ENCODE results near the gene MYL7. TPM values are rescaled to one million over a fixed set of nuclear protein-coding genes. Genes with fewer than 3 reads are reported as not detected.

The MYL7 gene
- polyA plus RNA-seq, 2 of the 4 experiments (the other 2 are of a cell fraction): not detected

GRCh38 chr7:44094365-44094764 lies 46.8 kb downstream of the MYL7 start:
- 57% methylated on average over 2 of the region's 2 CpGs for WGBS (ENCODE audit: missing lambda C conversion rate)
- Histone ChIP-seq H3K9me3 (no peaks in the 10 kb centered on the region), H3K4me2 (no peak overlapping the region), H3K4me3 (no peak overlapping the region), H3K4me1 (no peaks in the 10 kb centered on the region), H3K27ac (no peak overlapping the region)
- TF ChIP-seq CHD4 (IDR thresholded peaks at IDR 0.05; ENCODE audit: borderline replicate concordance): no peak
- TF ChIP-seq FOSB (CRISPR knock-in tag; IDR thresholded peaks at IDR 0.05): no peak
- no peak for TF ChIP-seq GATA3 (IDR thresholded peaks at IDR 0.05; ENCODE audit: borderline replicate concordance)
- TF ChIP-seq CBX2 (IDR thresholded peaks at IDR 0.05; ENCODE audit: borderline replicate concordance, low read depth): no peak
- DNase-seq (ENCODE audit: low read depth in 1 of 2, low spot score in 1 of 2) (no peak), ATAC-seq (no peak), FAIRE-seq (no peak)
- ChIA-PET POLR2A (no interaction called here), CTCF (interaction anchor here (1.2 kb wide), 1 partner anchor 22 kb away, joined by 3 read pairs; no protein-coding TSS in a partner anchor)

- Histone ChIP-seq H3K4me3 (no peak overlapping the region), H3K27ac (no peak overlapping the region), H3K4me1 (peaks cover under 1% of the 10 kb centered on the region; the same call in 2 of the 3 replicates), H3K9me3 (no peaks in the 10 kb centered on the region), H3K4me2 (no peak overlapping the region)
- WGBS (ENCODE audit: missing lambda C conversion rate): 67% methylated on average over 6 of the region's 6 CpGs
- CTCF ChIA-PET: interaction anchor here (0.8 to 1.7 kb wide), 4 partner anchors 21 to 37 kb away, joined by 3 to 4 read pairs (median 3); no protein-coding TSS in a partner anchor
- ATAC-seq: no peak
- POLR2A ChIA-PET: interaction anchor here (0.5 kb wide), 1 partner anchor 940 kb away, joined by 3 read pairs; no protein-coding TSS in a partner anchor
- DNase-seq (ENCODE audit: low read depth in 1 of 2, low spot score in 1 of 2): no peak
- no peak for FAIRE-seq
- no peak for TF ChIP-seq RCOR1 (IDR thresholded peaks at IDR 0.05; ENCODE audit: low read depth, low read length)
- TF ChIP-seq, protein P1, sequence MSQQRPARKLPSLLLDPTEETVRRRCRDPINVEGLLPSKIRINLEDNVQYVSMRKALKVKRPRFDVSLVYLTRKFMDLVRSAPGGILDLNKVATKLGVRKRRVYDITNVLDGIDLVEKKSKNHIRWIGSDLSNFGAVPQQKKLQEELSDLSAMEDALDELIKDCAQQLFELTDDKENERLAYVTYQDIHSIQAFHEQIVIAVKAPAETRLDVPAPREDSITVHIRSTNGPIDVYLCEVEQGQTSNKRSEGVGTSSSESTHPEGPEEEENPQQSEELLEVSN (IDR thresholded peaks at IDR 0.05; ENCODE audit: borderline replicate concordance, low read depth): no peak
- no peak for TF ChIP-seq MAX (IDR thresholded peaks at IDR 0.05)
- no peak for TF ChIP-seq ZSCAN20 (CRISPR knock-in tag; IDR thresholded peaks at IDR 0.05)
- TF ChIP-seq USF2 (IDR thresholded peaks at IDR 0.05): no peak; the same call in 1 of the 2 replicates
- TF ChIP-seq JUNB (IDR thresholded peaks at IDR 0.05): no peak
- no peak for TF ChIP-seq TP53 (CRISPR knock-in tag; IDR thresholded peaks at IDR 0.05)
- no peak for TF ChIP-seq JUN (IDR thresholded peaks at IDR 0.05)
- no peak for TF ChIP-seq TFCP2L1 (CRISPR knock-in tag; IDR thresholded peaks at IDR 0.05)
- TF ChIP-seq SMC3 (IDR thresholded peaks at IDR 0.05): no peak
- no peak for TF ChIP-seq HDAC2 (IDR thresholded peaks at IDR 0.05)
- no peak for TF ChIP-seq HOXB5 (CRISPR knock-in tag; IDR thresholded peaks at IDR 0.05)
- TF ChIP-seq ESRRA (IDR thresholded peaks at IDR 0.05; ENCODE audit: borderline replicate concordance, low read length): no peak
- no peak for TF ChIP-seq ZFP36 (IDR thresholded peaks at IDR 0.05; ENCODE audit: borderline replicate concordance, partially characterized antibody)
- no peak for TF ChIP-seq CBX8 (IDR thresholded peaks at IDR 0.05)
Observed at GRCh38 chr7:44093102-44093641, 48.0 kb downstream of the MYL7 start.

Small RNAs within 50 kb of the gene (small RNA-seq; reads per million reads assigned to genes)
- gene RNA5SP230: 0 reads per million in 6 experiments

Other genes starting within 250 kb of the MYL7 start
- 20.2 and 26.8 TPM in 2 replicates for gene URGCP, start 234.7 kb downstream of the MYL7 start, polyA plus RNA-seq (2011; rRNA removed)
- gene URGCP, start 234.7 kb downstream of the MYL7 start, polyA plus RNA-seq (2017; fragmentation: RNase III; extraction: RNeasy Plus Mini Kit Qiagen cat#74134 plus additional on column Dnase treatment): 18.7 to 19.8 TPM (median 19.7 TPM) in 3 replicates
- gene UBE2D4, start 214.9 kb downstream of the MYL7 start, polyA plus RNA-seq (2011; rRNA removed): 14.0 and 17.6 TPM in 2 replicates
- 7.9 to 9.0 TPM (median 8.4 TPM) in 3 replicates for gene UBE2D4, start 214.9 kb downstream of the MYL7 start, polyA plus RNA-seq (2017; fragmentation: RNase III; extraction: RNeasy Plus Mini Kit Qiagen cat#74134 plus additional on column Dnase treatment)
- not detected in 2 replicates for gene SPDYE1, start 143.4 kb downstream of the MYL7 start, polyA plus RNA-seq (2011; rRNA removed)
- gene SPDYE1, start 143.4 kb downstream of the MYL7 start, polyA plus RNA-seq (2017; fragmentation: RNase III; extraction: RNeasy Plus Mini Kit Qiagen cat#74134 plus additional on column Dnase treatment): not detected in 3 replicates
- gene DBNL, start 96.6 kb downstream of the MYL7 start, polyA plus RNA-seq (2011; rRNA removed): 41.8 and 41.9 TPM in 2 replicates
- gene DBNL, start 96.6 kb downstream of the MYL7 start, polyA plus RNA-seq (2017; fragmentation: RNase III; extraction: RNeasy Plus Mini Kit Qiagen cat#74134 plus additional on column Dnase treatment): 85.0 to 95.9 TPM (median 95.0 TPM) in 3 replicates
- gene PGAM2, start 75.8 kb downstream of the MYL7 start, polyA plus RNA-seq (2011; rRNA removed): not detected in 2 replicates
- gene PGAM2, start 75.8 kb downstream of the MYL7 start, polyA plus RNA-seq (2017; fragmentation: RNase III; extraction: RNeasy Plus Mini Kit Qiagen cat#74134 plus additional on column Dnase treatment): not detected in 3 replicates
- 4.6 and 6.4 TPM in 2 replicates for gene POLM, start 58.8 kb downstream of the MYL7 start, polyA plus RNA-seq (2011; rRNA removed)
- 5.5 to 7.3 TPM (median 6.6 TPM) in 3 replicates for gene POLM, start 58.8 kb downstream of the MYL7 start, polyA plus RNA-seq (2017; fragmentation: RNase III; extraction: RNeasy Plus Mini Kit Qiagen cat#74134 plus additional on column Dnase treatment)
- not detected in 2 replicates for gene AEBP1, start 37.0 kb downstream of the MYL7 start, polyA plus RNA-seq (2011; rRNA removed)
- gene AEBP1, start 37.0 kb downstream of the MYL7 start, polyA plus RNA-seq (2017; fragmentation: RNase III; extraction: RNeasy Plus Mini Kit Qiagen cat#74134 plus additional on column Dnase treatment): not detected in 3 replicates
- 126 and 132 TPM in 2 replicates for gene POLD2, start 17.8 kb downstream of the MYL7 start, polyA plus RNA-seq (2011; rRNA removed)
- gene POLD2, start 17.8 kb downstream of the MYL7 start, polyA plus RNA-seq (2017; fragmentation: RNase III; extraction: RNeasy Plus Mini Kit Qiagen cat#74134 plus additional on column Dnase treatment): 138 TPM in 3 replicates
- not detected in 2 replicates for gene GCK, start 48.1 kb upstream of the MYL7 start, polyA plus RNA-seq (2011; rRNA removed)
- 0.12 TPM in 1 of 3 replicates, not detected in the others for gene GCK, start 48.1 kb upstream of the MYL7 start, polyA plus RNA-seq (2017; fragmentation: RNase III; extraction: RNeasy Plus Mini Kit Qiagen cat#74134 plus additional on column Dnase treatment)
- gene YKT6, start 59.6 kb upstream of the MYL7 start, polyA plus RNA-seq (2011; rRNA removed): 113 and 142 TPM in 2 replicates
- gene YKT6, start 59.6 kb upstream of the MYL7 start, polyA plus RNA-seq (2017; fragmentation: RNase III; extraction: RNeasy Plus Mini Kit Qiagen cat#74134 plus additional on column Dnase treatment): 130 to 133 TPM (median 130 TPM) in 3 replicates
- 0.07 TPM in 1 of 2 replicates, not detected in the other for gene CAMK2B, start 184.3 kb upstream of the MYL7 start, polyA plus RNA-seq (2011; rRNA removed)
- gene CAMK2B, start 184.3 kb upstream of the MYL7 start, polyA plus RNA-seq (2017; fragmentation: RNase III; extraction: RNeasy Plus Mini Kit Qiagen cat#74134 plus additional on column Dnase treatment): 0.12 to 0.20 TPM (median 0.17 TPM) in 3 replicates